NCI-H1436 treated with DMSO at 0.1 percent for 48 hours (cell line): Measurements from ENCODE around the gene AQP7.
"Not testable (repeated sequence)": the region's sequence is repeated elsewhere in the genome, so short reads cannot be mapped to it uniquely, and the experiment has no call there.

Experiments used
- DNase-seq: peaks from one replicate; lab custom pipeline; 2025; lab: John Stamatoyannopoulos, UW

AQP7 gene

GRCh38 chr9:33395159-33395879 lies 7.0 kb downstream of the AQP7 start:
- not testable (repeated sequence) for DNase-seq

- not testable (repeated sequence) for DNase-seq
These were observed 8.4 kb downstream of the AQP7 start for GRCh38 chr9:33393986-33394385.

DNA sequence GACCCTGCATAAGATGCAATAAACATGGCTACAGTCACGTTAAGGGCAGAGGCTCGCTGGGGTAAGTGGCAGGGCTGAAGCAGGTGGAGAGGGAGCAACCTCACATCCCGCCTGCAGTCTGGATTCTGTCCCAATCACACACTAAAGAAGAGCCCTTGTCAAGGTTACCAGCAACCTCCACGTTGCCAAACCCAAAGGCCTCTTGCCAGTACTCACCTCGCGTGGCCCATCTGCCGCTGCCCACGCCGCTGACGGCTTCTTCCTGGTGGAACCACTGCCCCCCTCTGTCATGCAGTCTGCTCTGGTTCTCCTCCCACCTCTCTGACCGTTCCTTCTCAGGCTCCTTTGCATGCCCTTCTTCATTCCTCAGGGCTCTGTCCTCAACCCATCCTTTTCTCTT lies 8.8 kb downstream of the AQP7 start:
- DNase-seq, result no peak

GRCh38 chr9:33392591-33393021 lies 9.8 kb downstream of the AQP7 start:
- not testable (repeated sequence) for DNase-seq

GRCh38 chr9:33391111-33391771 lies 11.1 kb downstream of the AQP7 start:
- DNase-seq, result not testable (repeated sequence)

DNA sequence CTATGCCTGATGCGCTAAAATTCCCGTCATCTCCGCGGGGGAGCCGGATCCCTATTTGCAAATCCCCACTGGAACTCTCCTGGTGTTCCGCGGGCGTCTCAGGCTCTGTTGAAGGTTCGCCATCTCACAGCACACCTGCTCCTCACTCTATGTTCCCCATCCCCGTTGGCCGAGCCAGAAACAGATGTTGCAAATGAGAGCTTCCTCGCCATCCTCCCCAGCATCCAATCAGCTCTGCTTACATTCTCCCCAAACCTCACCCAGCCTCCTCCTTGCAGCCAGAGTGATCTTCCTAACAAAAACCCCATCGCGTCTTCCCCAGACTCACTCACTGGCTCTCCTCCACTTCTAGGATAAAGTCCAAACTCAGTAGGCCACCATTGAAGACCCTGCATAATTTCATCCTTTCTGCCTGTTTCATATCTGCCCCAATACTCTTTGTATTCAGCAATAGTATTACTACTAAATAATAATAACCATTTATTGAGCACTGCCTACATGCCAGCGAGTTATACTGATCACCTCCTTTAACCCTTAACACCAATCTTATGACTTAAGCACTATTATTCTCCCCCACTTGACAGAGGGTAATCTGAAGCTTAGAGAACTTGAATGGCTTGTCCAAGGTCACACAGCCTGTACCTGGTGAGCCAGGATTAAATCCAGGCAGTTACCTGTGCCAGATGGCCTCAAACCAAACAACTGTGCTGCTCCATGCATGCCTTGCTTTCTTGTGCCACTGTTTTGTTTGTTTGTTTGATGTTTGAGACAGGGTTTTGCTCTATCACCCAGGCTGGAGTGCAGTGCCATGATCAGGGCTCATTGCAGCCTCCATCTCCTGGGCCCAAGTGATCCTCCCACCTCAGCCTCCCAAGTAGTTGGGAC lies 14.0 kb downstream of the AQP7 start:
- DNase-seq, result no peak

DNA sequence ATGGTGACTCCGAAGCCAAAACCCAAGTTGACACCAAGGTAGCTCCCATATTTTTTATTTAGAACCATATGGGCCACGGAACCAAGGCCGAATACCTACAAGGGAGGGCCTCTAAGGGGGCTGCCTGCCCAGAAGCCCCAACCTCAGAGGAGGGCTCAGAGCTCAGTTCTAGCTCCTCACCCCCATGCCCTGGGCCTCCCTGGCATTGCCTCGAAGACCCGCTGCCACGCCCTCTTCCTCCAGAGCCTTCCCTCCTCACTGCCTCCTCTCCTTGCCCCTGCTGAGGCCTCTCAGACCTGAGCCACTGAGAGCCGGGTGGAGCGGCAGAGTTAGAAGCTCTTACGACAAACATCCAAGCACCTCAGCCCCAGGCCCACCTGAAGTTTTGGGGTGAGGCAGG lies 15.4 kb downstream of the AQP7 start:
- DNase-seq, result not testable (repeated sequence)

DNA sequence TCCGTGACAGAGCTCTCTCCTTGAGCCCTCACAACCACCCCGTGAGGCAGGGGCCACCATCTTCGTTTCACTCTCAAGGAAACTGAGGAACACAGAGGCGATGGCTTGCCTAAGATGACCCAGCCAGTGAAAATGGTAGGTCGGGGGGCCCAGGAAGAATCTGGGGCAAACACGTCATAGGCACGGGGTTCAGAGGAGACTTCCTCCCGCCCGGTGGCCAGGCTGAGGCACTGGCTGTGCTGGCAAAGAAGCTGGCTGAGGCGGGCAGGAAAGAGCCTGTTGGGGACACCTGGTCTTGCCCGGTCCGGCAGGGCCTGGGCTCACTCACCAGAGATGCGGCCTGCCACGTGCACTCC lies 15.7 kb downstream of the AQP7 start:
- not testable (repeated sequence) for DNase-seq

GRCh38 chr9:33385979-33386640 lies 16.3 kb downstream of the AQP7 start:
- not testable (repeated sequence) for DNase-seq

- not testable (repeated sequence) for DNase-seq
These were observed 16.8 kb downstream of the AQP7 start for GRCh38 chr9:33385536-33385935.

DNA sequence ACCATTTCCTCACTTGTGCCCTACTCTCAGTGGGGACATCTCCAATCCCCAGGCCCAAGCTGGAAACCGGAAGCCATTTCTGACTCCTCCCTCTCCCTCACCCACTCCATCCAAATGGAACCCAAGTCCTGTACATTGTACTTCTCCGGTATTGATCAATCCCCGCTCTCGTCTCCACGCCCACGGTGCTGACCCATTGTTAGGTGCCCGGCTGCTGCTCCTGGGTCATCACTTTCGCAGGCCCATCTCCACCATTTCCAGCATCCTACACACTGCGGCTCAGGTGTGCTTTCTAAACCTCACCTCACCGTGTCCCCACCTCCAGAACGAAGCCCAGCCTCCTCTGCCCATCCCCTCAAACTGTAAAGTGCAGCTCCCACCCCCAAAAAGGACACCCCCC lies 19.0 kb downstream of the AQP7 start:
- not testable (repeated sequence) for DNase-seq

- not testable (repeated sequence) for DNase-seq
These were observed 20.0 kb downstream of the AQP7 start for GRCh38 chr9:33382397-33382796.

- no peak for DNase-seq
These were observed 21.1 kb downstream of the AQP7 start for GRCh38 chr9:33381231-33381791.

- no peak for DNase-seq
These were observed 21.8 kb downstream of the AQP7 start for GRCh38 chr9:33380390-33381094.

DNA sequence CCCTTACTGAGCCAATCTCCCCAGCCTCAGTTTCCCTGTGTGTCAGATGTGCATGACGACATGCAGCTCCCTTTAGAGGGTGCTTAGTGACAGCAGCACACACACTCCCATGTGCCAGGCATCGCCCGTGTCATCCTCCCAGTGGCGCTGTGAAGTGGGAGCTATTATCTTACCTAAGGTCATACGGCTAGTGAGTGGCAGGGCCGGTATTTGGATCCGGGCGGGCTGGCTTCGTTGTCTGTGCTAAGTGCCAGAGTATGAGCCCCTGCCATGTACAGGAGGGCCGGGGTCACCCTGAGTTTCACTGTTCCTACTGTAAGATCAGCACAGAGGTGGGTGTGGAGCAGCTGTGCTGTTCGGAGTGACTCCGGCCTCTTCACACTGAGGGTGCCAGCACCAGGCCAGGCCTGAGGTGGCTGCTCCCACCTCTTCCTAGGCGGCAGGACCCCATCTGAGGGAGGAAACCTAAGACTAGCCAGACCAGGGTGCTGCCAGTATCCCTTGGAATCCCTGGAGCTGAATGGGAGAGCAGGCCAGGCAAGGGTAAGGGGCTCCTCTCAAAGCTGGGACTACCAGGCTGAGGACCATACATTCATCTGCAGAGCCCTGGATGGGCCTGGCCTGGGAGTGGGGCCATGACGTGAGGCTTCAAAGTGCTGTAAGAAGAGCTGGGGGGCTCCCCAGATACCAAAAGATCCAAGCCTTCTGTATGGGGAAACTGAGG lies 22.5 kb downstream of the AQP7 start:
- DNase-seq, result no peak

- DNase-seq, result no peak
These were observed 24.1 kb downstream of the AQP7 start for GRCh38 chr9:33378121-33378795.

GRCh38 chr9:33377089-33377715 lies 25.2 kb downstream of the AQP7 start:
- DNase-seq, result no peak

DNA sequence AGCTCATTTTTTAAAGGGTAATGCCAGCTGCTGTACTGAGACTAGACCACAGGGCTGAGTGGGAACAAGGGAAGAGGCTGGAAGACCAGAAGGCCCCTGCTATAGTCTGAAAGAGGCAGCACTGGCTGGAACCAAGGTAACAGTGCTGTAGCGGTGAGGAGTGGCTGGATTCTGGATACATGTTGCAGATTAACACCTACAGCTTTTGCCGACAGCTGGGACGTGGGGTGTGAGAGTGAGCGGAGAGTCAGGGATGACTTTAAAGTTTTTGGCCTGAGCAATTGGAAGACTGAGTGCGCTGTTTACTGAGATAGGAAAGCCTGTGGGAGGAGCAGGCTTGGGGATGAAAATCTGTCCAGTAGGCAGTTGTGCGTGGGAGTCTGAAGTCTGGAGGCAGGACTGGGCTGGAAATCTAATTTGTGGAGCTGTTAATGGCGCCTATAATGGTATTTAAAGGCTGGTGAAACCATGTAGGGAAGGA lies 26.5 kb downstream of the AQP7 start:
- DNase-seq, result no peak

DNA sequence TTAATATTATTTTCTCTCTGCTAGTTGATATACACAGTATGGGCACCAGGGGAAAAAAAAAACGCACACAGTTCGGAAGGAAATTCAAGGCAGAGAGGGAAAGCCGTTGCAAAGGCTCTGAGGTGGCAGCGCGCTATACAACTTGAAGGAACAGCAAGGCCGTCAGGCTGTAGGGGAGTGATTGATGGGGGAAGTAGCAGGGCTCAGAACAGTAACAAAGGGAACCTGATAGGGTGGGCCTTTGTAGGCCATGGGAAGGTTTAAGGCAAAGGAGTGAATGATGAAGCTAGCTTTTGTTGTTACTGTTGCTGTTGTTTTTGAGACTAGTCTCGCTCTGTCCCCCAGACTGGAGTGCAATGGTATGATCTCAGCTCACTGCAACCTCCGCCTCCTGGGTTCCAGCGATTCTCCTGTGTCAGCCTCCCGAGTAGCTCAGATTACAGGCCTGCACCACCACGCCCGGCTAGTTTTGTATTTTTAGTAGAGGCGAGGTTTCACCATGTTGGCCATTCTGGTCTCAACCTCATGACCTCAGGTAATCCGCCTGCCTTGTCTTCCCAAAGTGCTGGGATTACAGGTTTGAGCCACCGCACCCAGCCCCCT lies 27.0 kb downstream of the AQP7 start:
- no peak for DNase-seq
